ENCODE measurements around the gene DUSP9. TPM values are rescaled to one million over a fixed set of nuclear protein-coding genes. Genes with fewer than 3 reads are reported as not detected.
"Not testable (repeated sequence)": the region's sequence is repeated elsewhere in the genome, so short reads cannot be mapped to it uniquely, and the experiment has no call there.

Gene DUSP9
- total RNA-seq, 2 donors from 2014 or later: 0.18 to 0.31 TPM

- H3K9ac ChIP-seq (ENCODE audit: extremely low read depth, low read length, poor library complexity, severe bottlenecking): no peak overlapping the region
- Mint-ChIP-seq H3K27me3 (ENCODE audit: insufficient read depth) (no peaks in the 10 kb centered on the region), H3K36me3 (ENCODE audit: low read depth) (peaks cover 11% of the 10 kb centered on the region), H3K4me1 (no peaks in the 10 kb centered on the region), H3K9me3 (peaks cover 60% of the 10 kb centered on the region), H3K4me3 (no peak overlapping the region), H3K27ac (peak overlapping the region; percentile 7)
- WGBS, 2 experiments (ENCODE audit: insufficient coverage in 1 of 2, insufficient read length in 1 of 2): 91% methylated on average over 11 of the region's 16 CpGs; no CpG with 5 or more reads in 1 of the 2 experiments
- no peaks in the 10 kb centered on the region for H3K36me3 ChIP-seq (ENCODE audit: control insufficient read depth, insufficient read depth, low read length)
- H3K9me3 ChIP-seq (ENCODE audit: control insufficient read depth, low read length): no peaks in the 10 kb centered on the region
- no peak for TF ChIP-seq CTCF (conservative IDR thresholded peaks at IDR 0.05)
- no peak overlapping the region for H3K27ac ChIP-seq (ENCODE audit: low read depth, low read length)
- DNase-seq: no peak
- no peaks in the 10 kb centered on the region for H3K4me1 ChIP-seq (ENCODE audit: control insufficient read depth, insufficient read depth, low read length)
- H3K27me3 ChIP-seq (ENCODE audit: control insufficient read depth, insufficient read depth, low read length, poor library complexity, severe bottlenecking): no peaks in the 10 kb centered on the region
- no peak overlapping the region for H3K4me3 ChIP-seq (ENCODE audit: low read length)
These were observed 51.2 kb downstream of the DUSP9 start for GRCh38 chrX:153697924-153698865.

DNA sequence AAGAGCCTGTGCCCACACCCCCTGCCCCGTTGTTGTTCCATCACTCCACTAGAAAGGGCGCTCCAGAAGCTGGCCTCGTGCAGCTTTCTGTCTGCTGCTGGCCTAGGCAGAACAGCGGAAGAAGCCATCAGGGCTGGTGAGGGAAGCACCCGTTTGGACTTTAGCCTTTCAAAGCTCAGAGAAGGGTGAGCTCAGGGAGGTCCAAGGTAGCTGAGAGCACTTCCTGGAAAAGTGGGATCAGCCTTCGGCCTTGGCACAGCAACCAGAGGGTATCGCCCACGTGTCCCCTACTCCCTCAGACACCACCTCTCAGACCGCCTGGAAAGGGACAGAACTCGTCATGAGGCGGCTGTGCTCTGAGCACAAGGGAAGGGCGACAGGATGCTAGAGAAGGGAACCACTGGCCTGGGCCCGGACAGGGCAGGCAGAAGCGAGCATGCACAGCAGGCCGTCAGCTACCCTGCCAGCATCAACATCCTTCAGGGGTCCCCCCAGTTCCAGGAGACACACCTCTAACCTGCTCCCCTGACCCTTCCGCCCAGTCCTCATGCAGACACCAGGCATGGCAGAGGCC, 52.3 kb downstream of the DUSP9 start:
- H3K36me3 Mint-ChIP-seq (ENCODE audit: low read depth): peaks cover 18% of the 10 kb centered on the region
- not testable (repeated sequence) for H3K27me3 Mint-ChIP-seq (ENCODE audit: insufficient read depth); DNase-seq; H3K4me3 ChIP-seq (ENCODE audit: low read length); H3K27ac ChIP-seq (ENCODE audit: low read depth, low read length); H3K36me3 ChIP-seq (ENCODE audit: control insufficient read depth, insufficient read depth, low read length); H3K27ac Mint-ChIP-seq; H3K9me3 ChIP-seq (ENCODE audit: control insufficient read depth, low read length); H3K4me1 Mint-ChIP-seq; H3K9ac ChIP-seq (ENCODE audit: extremely low read depth, low read length, poor library complexity, severe bottlenecking); H3K27me3 ChIP-seq (ENCODE audit: control insufficient read depth, insufficient read depth, low read length, poor library complexity, severe bottlenecking); H3K4me3 Mint-ChIP-seq; H3K4me1 ChIP-seq (ENCODE audit: control insufficient read depth, insufficient read depth, low read length)
- WGBS, 2 experiments (ENCODE audit: insufficient coverage in 1 of 2, insufficient read length in 1 of 2): 83 to 94% methylated on average over 2 to 12 of the region's 16 CpGs
- peaks cover 60% of the 10 kb centered on the region for H3K9me3 Mint-ChIP-seq

DNA sequence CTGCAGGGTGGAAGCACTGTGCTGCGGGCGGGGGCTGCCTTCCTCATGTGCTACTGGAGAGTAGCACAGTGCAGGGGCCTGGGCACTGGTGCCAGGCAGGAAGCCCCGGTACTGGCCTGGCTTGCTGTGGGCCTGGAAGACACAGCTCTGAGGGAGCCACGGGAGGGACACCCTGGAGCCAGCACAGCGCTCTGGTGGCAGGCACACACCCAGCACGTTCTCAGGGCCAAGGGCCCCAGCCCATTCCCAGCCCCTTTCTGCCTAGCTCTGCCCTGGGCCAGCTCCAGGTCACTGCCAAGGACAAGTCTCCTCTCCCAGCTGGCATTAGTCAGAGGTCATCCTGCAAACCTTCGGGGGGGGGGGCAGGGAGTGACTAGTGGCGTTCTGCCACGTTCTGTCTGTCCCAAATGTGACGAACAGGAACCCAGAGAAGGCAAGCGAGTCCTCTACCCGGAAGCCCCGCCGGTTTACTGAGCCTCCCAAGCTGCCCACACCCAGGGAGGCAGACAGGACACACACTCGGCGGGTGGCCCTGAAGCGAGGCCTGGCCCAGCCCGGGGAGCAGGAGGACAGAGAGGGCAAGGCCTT, 52.9 kb downstream of the DUSP9 start:
- not testable (repeated sequence) for H3K4me1 Mint-ChIP-seq; H3K4me3 ChIP-seq (ENCODE audit: low read length); H3K27me3 Mint-ChIP-seq (ENCODE audit: insufficient read depth); H3K4me1 ChIP-seq (ENCODE audit: control insufficient read depth, insufficient read depth, low read length); H3K27me3 ChIP-seq (ENCODE audit: control insufficient read depth, insufficient read depth, low read length, poor library complexity, severe bottlenecking); H3K27ac Mint-ChIP-seq; H3K4me3 Mint-ChIP-seq; H3K27ac ChIP-seq (ENCODE audit: low read depth, low read length); H3K9ac ChIP-seq (ENCODE audit: extremely low read depth, low read length, poor library complexity, severe bottlenecking); H3K9me3 ChIP-seq (ENCODE audit: control insufficient read depth, low read length); H3K36me3 ChIP-seq (ENCODE audit: control insufficient read depth, insufficient read depth, low read length); DNase-seq
- 83 to 93% methylated on average over 2 to 16 of the region's 18 CpGs for whole genome bisulfite sequencing, 2 experiments (ENCODE audit: insufficient coverage in 1 of 2, insufficient read length in 1 of 2)
- H3K36me3 Mint-ChIP-seq (ENCODE audit: low read depth): peaks cover 18% of the 10 kb centered on the region
- H3K9me3 Mint-ChIP-seq: peaks cover 65% of the 10 kb centered on the region

All from endodermal cell (in vitro differentiated cells).